Tibial artery (tissue), 4 donors: ENCODE data around the gene PPA1.
A peak's percentile ranks its signal among the peaks of the same experiment; 100 is the strongest.

ENCODE experiments used
- DNase-seq, 2 donors: peaks; one replicate each; pipeline ENCODE4 v3.0.0-alpha.2; 2019
- H3K27ac ChIP-seq, 2 donors: fragments of 200-600 bp; sonication (generic) in 1 of 2; 1 replicate in 1 of 2; 2 replicates in 1 of 2; pipeline ENCODE4 v1.5.1; 2018 to 2019; ENCODE audit warnings: mild to moderate bottlenecking in 1 of 2
- H3K27me3 ChIP-seq, 2 donors: fragments of 200-600 bp; sonication (generic) in 1 of 2; one replicate each; pipeline versions ENCODE4 v1.5.1 to v1.6.0; 2016 to 2019
- H3K36me3 ChIP-seq, 3 donors: fragments of 200-600 bp; sonication (generic) in 2 of 3; one replicate each; pipeline ENCODE4 v1.5.1; 2016 to 2019; ENCODE audit warnings: mild to moderate bottlenecking in 2 of 3
- H3K4me1 ChIP-seq, 4 donors: fragments of 200-600 bp; sonication (generic) in 2 of 4; 1 replicate in 3 of 4; 2 replicates in 1 of 4; pipeline ENCODE4 v1.5.1; 2016 to 2019
- H3K4me3 ChIP-seq, 2 donors: fragments of 200-600 bp; sonication (generic) in 1 of 2; 1 replicate in 1 of 2; 2 replicates in 1 of 2; pipeline ENCODE4 v1.5.1; 2018 to 2019; ENCODE audit warnings: mild to moderate bottlenecking in 2 of 2
- H3K9me3 ChIP-seq, 3 donors: fragments of 200-600 bp; sonication (generic) in 1 of 3; one replicate each; pipeline ENCODE4 v1.5.1; 2016 to 2019
- CTCF ChIP-seq, 2 experiments: fragments of 200-600 bp in 1 of 2; fragments of 450-650 bp in 1 of 2; IDR thresholded peaks; one replicate each; pipeline ENCODE4 v1.5.1; 2017 to 2019; ENCODE audit warnings: antibody characterized with exemption in 2 of 2, mild to moderate bottlenecking in 1 of 2, moderate library complexity in 1 of 2
- intact Hi-C: fragments of 100-400 bp; cut with DNase I; formaldehyde crosslinking; loops from one replicate; pipeline ENCODE4 v1.15.0; 2023; ENCODE audit warnings: low total_unique reads

The PPA1 gene

DNA sequence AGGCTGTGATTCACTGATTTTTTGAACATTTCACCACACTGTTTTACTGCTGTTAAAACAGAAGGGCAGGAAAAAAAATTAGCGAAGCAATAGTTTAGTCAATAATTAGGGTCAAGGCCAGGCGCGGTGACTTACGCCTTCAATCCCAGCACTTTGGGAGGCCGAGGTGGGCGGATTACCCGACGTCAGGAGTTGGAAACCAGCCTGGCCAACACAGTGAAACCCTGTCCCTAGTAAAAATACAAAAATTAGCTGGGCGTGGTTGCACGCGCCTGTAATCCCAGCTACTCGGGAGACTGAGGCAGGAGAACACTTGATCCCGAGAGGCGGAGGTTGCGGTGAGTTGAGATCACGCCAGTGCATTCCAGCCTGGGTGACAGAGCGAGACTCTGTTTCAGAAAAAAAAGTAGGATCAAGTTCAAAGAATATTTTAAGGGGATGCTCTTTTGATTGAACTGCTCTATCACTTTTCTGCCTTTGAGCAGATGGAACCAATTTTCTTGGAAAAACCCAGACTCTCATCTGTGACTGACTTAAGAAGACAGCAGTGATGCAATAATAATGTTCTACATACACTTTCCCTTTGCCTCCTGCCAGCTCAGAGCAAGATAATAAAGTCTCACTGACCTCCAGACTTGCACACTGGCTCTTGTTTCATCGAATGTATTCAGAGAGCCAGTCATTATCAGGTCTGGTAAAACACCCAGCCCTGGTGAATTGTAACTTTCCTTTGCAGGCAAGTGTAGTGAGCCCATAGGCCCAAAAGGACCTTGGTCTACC, 1.6 kb upstream of the PPA1 start:
- Histone ChIP-seq H3K4me1 (peaks cover 0 to 20% (median 12%) of the 10 kb centered on the region in 4 donors), H3K4me3 (no peak overlapping the region), H3K36me3 (no peaks in the 10 kb centered on the region), H3K27me3 (no peaks in the 10 kb centered on the region), H3K9me3 (no peaks in the 10 kb centered on the region), H3K27ac (no peak overlapping the region)
- DNase-seq: no peak
- TF ChIP-seq CTCF (IDR thresholded peaks at IDR 0.05): no peak
- intact Hi-C loops: no loop called here

GRCh38 chr10:70233939-70234300, 691 bp upstream of the PPA1 start:
- DNase-seq: no peak
- Histone ChIP-seq H3K27me3 (no peaks in the 10 kb centered on the region), H3K4me3 (peak overlapping the region; percentile 97 to 98), H3K4me1 (peaks cover 0 to 20% (median 12%) of the 10 kb centered on the region in 4 donors), H3K27ac (peak overlapping the region; percentile 60 to 71), H3K9me3 (no peaks in the 10 kb centered on the region), H3K36me3 (no peaks in the 10 kb centered on the region)
- no peak for TF ChIP-seq CTCF (IDR thresholded peaks at IDR 0.05)
- intact Hi-C loops: no loop called here

DNA sequence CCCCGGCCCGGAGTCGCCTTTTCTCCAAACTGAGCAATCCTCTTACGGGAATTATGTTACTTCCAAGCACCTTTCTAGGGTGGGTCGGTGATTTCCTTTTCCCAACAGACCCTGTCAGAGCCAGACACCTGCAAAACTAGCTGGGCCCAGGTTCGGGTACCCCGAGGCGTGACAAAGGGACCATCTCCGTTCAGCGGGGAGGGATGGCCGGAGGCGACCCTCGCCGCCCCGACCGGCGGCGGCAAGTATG, 445 bp downstream of the PPA1 start:
- intact Hi-C loops: no loop called here
- Histone ChIP-seq H3K9me3 (no peaks in the 10 kb centered on the region), H3K4me1 (peaks cover 0 to 30% (median 12%) of the 10 kb centered on the region in 4 donors), H3K36me3 (no peaks in the 10 kb centered on the region), H3K27me3 (no peaks in the 10 kb centered on the region), H3K4me3 (peak overlapping the region; percentile 97 to 98), H3K27ac (peak overlapping the region; percentile 60 to 71)
- TF ChIP-seq CTCF (IDR thresholded peaks at IDR 0.05): no peak
- no peak for DNase-seq

GRCh38 chr10:70232155-70232858, 922 bp downstream of the PPA1 start:
- H3K27me3 ChIP-seq: no peaks in the 10 kb centered on the region
- no peaks in the 10 kb centered on the region for H3K9me3 ChIP-seq
- H3K4me3 ChIP-seq: peak overlapping the region; percentile 97 to 98
- no peak for TF ChIP-seq CTCF (IDR thresholded peaks at IDR 0.05)
- no peaks in the 10 kb centered on the region for H3K36me3 ChIP-seq
- H3K4me1 ChIP-seq: peaks cover 0 to 34% (median 12%) of the 10 kb centered on the region in 4 donors
- no peak for DNase-seq
- H3K27ac ChIP-seq: peak overlapping the region; percentile 60 to 71
- intact Hi-C loops: no loop called here

- Histone ChIP-seq H3K27ac (peak overlapping the region in 1 of 2 donors; percentile 19), H3K4me3 (no peak overlapping the region), H3K9me3 (no peaks in the 10 kb centered on the region), H3K4me1 (peaks cover 0 to 31% (median 10%) of the 10 kb centered on the region in 4 donors), H3K27me3 (no peaks in the 10 kb centered on the region), H3K36me3 (no peaks in the 10 kb centered on the region)
- TF ChIP-seq CTCF (IDR thresholded peaks at IDR 0.05): no peak
- intact Hi-C loops: no loop called here
- no peak for DNase-seq
These were observed 4.7 kb downstream of the PPA1 start for GRCh38 chr10:70228491-70228890.
